Smooth muscle cell (in vitro differentiated cells): ENCODE measurements around the gene GMEB2. TPM values are rescaled to one million over a fixed set of nuclear protein-coding genes. Genes with fewer than 3 reads are reported as not detected.

ENCODE experiments used
- DNase-seq: peaks from one replicate; lab custom pipeline; 2025; ENCODE audit not compliant: unreplicated experiment; lab: John Stamatoyannopoulos, UW
- H2AFZ ChIP-seq: fragments of 200-600 bp; sonication (generic); 2 replicates; pipeline ENCODE4 v1.6.0; 2016; ENCODE audit warnings: antibody characterized with exemption, low read depth, mild to moderate bottlenecking
- H3F3A ChIP-seq: fragments of 200-600 bp; sonication (generic); 2 replicates; pipeline ENCODE4 v1.6.0; 2017; ENCODE audit warnings: antibody characterized with exemption, low read depth
- H3K27ac ChIP-seq: fragments of 200-600 bp; sonication (generic); 2 replicates; pipeline ENCODE4 v1.5.1; 2016; ENCODE audit warnings: low read depth, mild to moderate bottlenecking
- H3K27me3 ChIP-seq: fragments of 200-600 bp; sonication (generic); 2 replicates; pipeline ENCODE4 v1.6.1; 2016; ENCODE audit warnings: low read depth, mild to moderate bottlenecking
- H3K36me3 ChIP-seq: fragments of 200-600 bp; sonication (generic); 2 replicates; pipeline ENCODE4 v1.5.1; 2016; ENCODE audit warnings: low read depth
- H3K4me1 ChIP-seq: fragments of 200-600 bp; sonication (generic); 2 replicates; pipeline ENCODE4 v1.5.1; 2016; ENCODE audit warnings: low read depth
- H3K4me2 ChIP-seq: fragments of 200-600 bp; sonication (generic); 2 replicates; pipeline ENCODE4 v1.6.0; 2016; ENCODE audit warnings: mild to moderate bottlenecking
- H3K4me3 ChIP-seq: fragments of 200-600 bp; sonication (generic); 2 replicates; pipeline ENCODE4 v1.5.1; 2016; ENCODE audit warnings: mild to moderate bottlenecking
- H3K79me2 ChIP-seq: fragments of 200-600 bp; sonication (generic); 2 replicates; pipeline ENCODE4 v1.6.0; 2016; ENCODE audit warnings: low read depth, mild to moderate bottlenecking
- H3K9ac ChIP-seq: fragments of 200-600 bp; sonication (generic); 2 replicates; pipeline ENCODE4 v1.6.0; 2016; ENCODE audit warnings: low read depth
- H3K9me3 ChIP-seq: fragments of 200-600 bp; sonication (generic); replicated peaks from 2 replicates; pipeline ENCODE4 v1.5.1; 2016; ENCODE audit warnings: low read depth
- H4K20me1 ChIP-seq: fragments of 200-600 bp; sonication (generic); 2 replicates; pipeline ENCODE4 v1.6.0; 2016; ENCODE audit warnings: low read depth
- WGBS: methylation state at CpG from one replicate; pipeline ENCODE4 v1.1.7; 2016; ENCODE audit warnings: low lambda C conversion rate; 5-methylcytosine and 5-hydroxymethylcytosine counted together
- polyA plus RNA-seq: library from polyadenylated mRNA; unstranded; fragments of >200 nt; fragmentation: Nextera tagmentation; extraction: Ambion mirVana; gene quantifications from 2 replicates; pipeline ENCODE4 v1.2.1, GENCODE V29; 2016
- total RNA-seq: library from RNA; depleted of rRNA; stranded (reverse); fragments of >200 nt; gene quantifications from 2 replicates; pipeline ENCODE4 v1.2.3, GENCODE V29; 2014
- TF ChIP-seq, protein P1 (sequence below): fragments of 200-600 bp; sonication (generic); IDR thresholded peaks from 2 replicates; pipeline ENCODE4 v1.5.1; 2017; ENCODE audit warnings: borderline replicate concordance, mild to moderate bottlenecking, antibody characterized with exemption; ENCODE audit not compliant: insufficient read depth, poor library complexity, severe bottlenecking

The GMEB2 gene
- total and polyA plus RNA-seq, 2 experiments from 2014 or later = 8.9 to 11.3 TPM

GRCh38 chr20:63663332-63664066 is 36.6 kb upstream of the GMEB2 start:
- Histone ChIP-seq H4K20me1 (no peaks in the 10 kb centered on the region), H3K9ac (no peak overlapping the region), H3K9me3 (no peaks in the 10 kb centered on the region), H3K79me2 (no peaks in the 10 kb centered on the region), H3K4me2 (no peak overlapping the region), H3K27me3 (no peaks in the 10 kb centered on the region), H3F3A (no peaks in the 10 kb centered on the region), H3K4me3 (no peak overlapping the region), H2AFZ (no peak overlapping the region), H3K36me3 (no peaks in the 10 kb centered on the region), H3K4me1 (no peaks in the 10 kb centered on the region), H3K27ac (no peak overlapping the region)
- TF ChIP-seq, protein P1, sequence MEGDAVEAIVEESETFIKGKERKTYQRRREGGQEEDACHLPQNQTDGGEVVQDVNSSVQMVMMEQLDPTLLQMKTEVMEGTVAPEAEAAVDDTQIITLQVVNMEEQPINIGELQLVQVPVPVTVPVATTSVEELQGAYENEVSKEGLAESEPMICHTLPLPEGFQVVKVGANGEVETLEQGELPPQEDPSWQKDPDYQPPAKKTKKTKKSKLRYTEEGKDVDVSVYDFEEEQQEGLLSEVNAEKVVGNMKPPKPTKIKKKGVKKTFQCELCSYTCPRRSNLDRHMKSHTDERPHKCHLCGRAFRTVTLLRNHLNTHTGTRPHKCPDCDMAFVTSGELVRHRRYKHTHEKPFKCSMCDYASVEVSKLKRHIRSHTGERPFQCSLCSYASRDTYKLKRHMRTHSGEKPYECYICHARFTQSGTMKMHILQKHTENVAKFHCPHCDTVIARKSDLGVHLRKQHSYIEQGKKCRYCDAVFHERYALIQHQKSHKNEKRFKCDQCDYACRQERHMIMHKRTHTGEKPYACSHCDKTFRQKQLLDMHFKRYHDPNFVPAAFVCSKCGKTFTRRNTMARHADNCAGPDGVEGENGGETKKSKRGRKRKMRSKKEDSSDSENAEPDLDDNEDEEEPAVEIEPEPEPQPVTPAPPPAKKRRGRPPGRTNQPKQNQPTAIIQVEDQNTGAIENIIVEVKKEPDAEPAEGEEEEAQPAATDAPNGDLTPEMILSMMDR = no peak
- DNase-seq = no peak
- WGBS = 97% methylated on average over 26 of the region's 26 CpGs

DNA sequence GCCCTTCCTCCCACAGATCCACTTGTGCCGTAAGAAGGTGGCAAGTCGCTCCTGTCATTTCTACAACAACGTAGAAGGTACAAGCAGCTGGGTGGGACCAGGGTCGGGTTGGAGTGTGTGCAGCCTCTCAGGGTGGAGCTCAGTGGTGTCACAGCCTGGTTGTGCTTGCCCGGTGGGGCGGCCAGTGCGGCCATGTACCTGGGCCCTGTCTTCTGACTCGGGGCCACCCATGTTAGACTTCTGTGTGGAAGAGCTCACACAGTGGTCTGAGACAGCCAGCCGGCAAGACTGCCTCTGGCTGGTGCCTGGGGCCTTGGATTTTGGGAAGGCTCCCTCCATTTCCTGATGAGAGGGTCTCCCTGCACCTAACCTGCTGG is 35.9 kb upstream of the GMEB2 start:
- peaks cover under 1% of the 10 kb centered on the region for H3K4me1 ChIP-seq
- H3K4me2 ChIP-seq = no peak overlapping the region
- DNase-seq = no peak
- H3K9ac ChIP-seq = no peak overlapping the region
- no peak overlapping the region for H3K27ac ChIP-seq
- no peak overlapping the region for H3K4me3 ChIP-seq
- 98% methylated on average over 9 of the region's 9 CpGs for WGBS
- H3K36me3 ChIP-seq = no peaks in the 10 kb centered on the region
- H3F3A ChIP-seq = no peaks in the 10 kb centered on the region
- no peaks in the 10 kb centered on the region for H3K27me3 ChIP-seq
- TF ChIP-seq, protein P1 = no peak
- no peaks in the 10 kb centered on the region for H3K79me2 ChIP-seq
- H3K9me3 ChIP-seq = no peaks in the 10 kb centered on the region
- no peaks in the 10 kb centered on the region for H4K20me1 ChIP-seq
- no peak overlapping the region for H2AFZ ChIP-seq

DNA sequence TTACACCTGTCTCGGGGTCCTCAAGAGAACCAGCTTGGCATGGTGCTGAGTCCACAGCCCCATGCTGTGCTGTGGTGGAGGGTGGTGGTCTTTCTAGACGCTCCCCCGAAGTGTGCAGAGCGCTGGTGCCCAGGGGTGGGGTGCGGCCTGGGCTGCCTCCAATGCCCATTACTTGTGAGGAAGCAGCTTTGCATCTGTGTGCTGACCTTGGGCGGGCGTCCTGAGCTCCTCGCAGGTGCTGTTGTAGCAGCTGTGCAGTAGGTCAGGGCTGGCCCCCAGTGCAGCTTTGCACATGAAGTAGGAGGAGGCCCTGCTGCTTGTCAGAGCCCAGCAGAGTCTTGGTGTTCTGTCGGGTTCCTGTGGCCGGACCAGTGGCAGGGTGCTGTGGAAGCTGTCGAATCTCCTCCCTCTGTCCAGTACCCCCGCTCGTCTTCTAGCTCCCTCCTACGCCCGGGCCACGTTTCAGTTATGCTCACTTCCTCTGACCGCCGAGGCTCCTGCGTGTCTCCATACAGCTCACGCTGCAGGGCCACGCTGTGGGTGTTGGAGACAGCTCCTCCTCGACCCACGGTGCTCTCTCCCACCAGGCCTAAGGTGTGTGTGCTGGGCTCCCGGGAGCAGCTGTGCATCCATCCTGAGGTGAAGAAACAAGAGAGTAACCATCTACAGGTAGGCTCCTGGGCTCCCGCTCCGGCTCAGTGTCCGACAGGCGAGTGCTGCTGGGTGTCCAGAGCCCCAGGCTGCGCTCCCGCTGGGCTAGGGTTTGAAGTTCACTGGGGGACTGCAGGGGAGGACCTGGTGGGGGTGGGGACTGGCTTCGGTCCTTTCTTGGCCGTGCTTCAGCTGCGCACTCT is 35.3 kb upstream of the GMEB2 start:
- Histone ChIP-seq H3K9ac (no peak overlapping the region), H4K20me1 (no peaks in the 10 kb centered on the region), H3K36me3 (no peaks in the 10 kb centered on the region), H3K9me3 (no peaks in the 10 kb centered on the region), H2AFZ (no peak overlapping the region), H3F3A (no peaks in the 10 kb centered on the region), H3K27me3 (no peaks in the 10 kb centered on the region), H3K79me2 (no peaks in the 10 kb centered on the region), H3K4me3 (no peak overlapping the region), H3K27ac (no peak overlapping the region), H3K4me1 (peaks cover 4% of the 10 kb centered on the region), H3K4me2 (no peak overlapping the region)
- no peak for DNase-seq
- TF ChIP-seq, protein P1 = no peak
- 93% methylated on average over 30 of the region's 33 CpGs for WGBS
